K562 (cell line): ENCODE results near the gene KRTCAP2. TPM values are rescaled to one million over a fixed set of nuclear protein-coding genes. Genes with fewer than 3 reads are reported as not detected.

Source experiments
- BHLHE40 ChIP-seq: IDR thresholded peaks from 2 replicates; pipeline ENCODE4 v1.6.1; 2011; ENCODE audit warnings: low read length, improper control_type of control experiment
- CC2D1A ChIP-seq: fragments of 450-650 bp; IDR thresholded peaks from 2 replicates; pipeline ENCODE4 v1.6.1; 2017; ENCODE audit warnings: mild to moderate bottlenecking
- CREB1 ChIP-seq, 2 experiments: sonication (generic) in 1 of 2; formaldehyde crosslinking in 1 of 2; IDR thresholded peaks; 2 replicates each; pipeline versions ENCODE4 v1.6.1 to v1.8.0; 2012 to 2022; ENCODE audit warnings: inconsistent platforms in 1 of 2, mild to moderate bottlenecking in 1 of 2, missing genetic modification reagents in 1 of 2, moderate library complexity in 1 of 2
- CXXC5 ChIP-seq: fragments of 250-450 bp; sonication (Bioruptor Pico); IDR thresholded peaks from 2 replicates; pipeline ENCODE4 v1.8.0; 2022; ENCODE audit warnings: inconsistent platforms, mild to moderate bottlenecking, moderate library complexity
- EGR1 ChIP-seq: fragments of 450-650 bp; conservative IDR thresholded peaks from 2 replicates; pipeline ENCODE4 v1.6.1; 2017; ENCODE audit warnings: mild to moderate bottlenecking
- FOSL1 ChIP-seq: fragments of 200-800 bp; sonication (Bioruptor generic); conservative IDR thresholded peaks from 2 replicates; pipeline ENCODE4 v1.6.1; 2016; ENCODE audit warnings: missing genetic modification characterization, missing compliant biosample characterization
- GTF2A2 ChIP-seq: IDR thresholded peaks from 2 replicates; pipeline ENCODE4 v1.6.1; 2016; ENCODE audit warnings: mild to moderate bottlenecking, missing genetic modification characterization, missing compliant biosample characterization
- HEY1 ChIP-seq: fragments of 250-450 bp; sonication (Bioruptor Pico); IDR thresholded peaks from 2 replicates; pipeline ENCODE4 v1.5.0; 2020; ENCODE audit warnings: mild to moderate bottlenecking, moderate library complexity, borderline replicate concordance
- HMGN3 ChIP-seq: IDR thresholded peaks from 2 replicates; pipeline ENCODE4 v1.6.1; 2011; ENCODE audit warnings: borderline replicate concordance, low read depth, mild to moderate bottlenecking, mixed read lengths, low read length; ENCODE audit not compliant: insufficient read length; ENCODE audit errors: extremely low read depth
- HNRNPL ChIP-seq: fragments of 200-400 bp; formaldehyde crosslinking; IDR thresholded peaks from 2 replicates; pipeline ENCODE4 v1.6.1; 2017; ENCODE audit warnings: low read depth, mild to moderate bottlenecking, low read length
- KAT8 ChIP-seq: fragments of 450-650 bp; IDR thresholded peaks from 2 replicates; pipeline ENCODE4 v1.6.1; 2016; ENCODE audit warnings: low read depth, mild to moderate bottlenecking
- NRF1 ChIP-seq, 2 experiments: fragments of 450-650 bp; IDR thresholded peaks in 1 of 2; conservative IDR thresholded peaks in 1 of 2; 2 replicates each; pipeline ENCODE4 v1.6.1; 2014; ENCODE audit warnings: mild to moderate bottlenecking in 2 of 2
- PHF8 ChIP-seq: fragments of 200-600 bp; sonication (generic); IDR thresholded peaks from 2 replicates; pipeline ENCODE4 v1.6.1; 2012; ENCODE audit warnings: mixed run types, mild to moderate bottlenecking, inconsistent platforms, low read length, moderate library complexity, borderline replicate concordance
- PURB ChIP-seq: sonication (generic); formaldehyde crosslinking; IDR thresholded peaks from 2 replicates; pipeline ENCODE4 v1.9.0; 2021; ENCODE audit warnings: low read depth, mild to moderate bottlenecking, missing genetic modification reagents
- RBBP5 ChIP-seq: fragments of 200-600 bp; sonication (generic); IDR thresholded peaks from 2 replicates; pipeline ENCODE4 v1.6.1; 2012; ENCODE audit warnings: borderline replicate concordance, mild to moderate bottlenecking, low read length, control low read depth, inconsistent platforms; ENCODE audit not compliant: insufficient read depth, poor library complexity, severe bottlenecking
- SMARCB1 ChIP-seq: IDR thresholded peaks from 2 replicates; pipeline ENCODE4 v1.6.1; 2011; ENCODE audit warnings: improper control_type of control experiment, low read depth; ENCODE audit not compliant: insufficient read length
- SMARCE1 ChIP-seq: fragments of 450-650 bp; IDR thresholded peaks from 2 replicates; pipeline ENCODE4 v1.7.1; 2016; ENCODE audit warnings: mild to moderate bottlenecking
- SNIP1 ChIP-seq: fragments of 450-650 bp; IDR thresholded peaks from 2 replicates; pipeline ENCODE4 v1.7.1; 2017; ENCODE audit warnings: low read depth, mild to moderate bottlenecking
- TAL1 ChIP-seq: fragments of 450-650 bp; IDR thresholded peaks from 2 replicates; pipeline ENCODE4 v1.6.1; 2016; ENCODE audit warnings: mild to moderate bottlenecking
- TBP ChIP-seq: optimal IDR thresholded peaks from 2 replicates; pipeline ENCODE3; 2011; ENCODE audit warnings: low read depth, low read length, improper control_type of control experiment
- TCF7 ChIP-seq: sonication (generic); IDR thresholded peaks from 2 replicates; pipeline ENCODE4 v1.6.1; 2016; ENCODE audit warnings: antibody characterized with exemption, borderline replicate concordance
- THAP7 ChIP-seq: fragments of 250-450 bp; sonication (Bioruptor Pico); IDR thresholded peaks from 2 replicates; pipeline ENCODE4 v1.5.0; 2021
- ZNF146 ChIP-seq: IDR thresholded peaks from one replicate; pipeline ENCODE4 v1.6.1; 2018; ENCODE audit warnings: missing compliant biosample characterization; ENCODE audit not compliant: unreplicated experiment
- ZNF707 ChIP-seq: fragments of 250-450 bp; sonication (Bioruptor Pico); conservative IDR thresholded peaks from 2 replicates; pipeline ENCODE4 v1.8.0; 2022; ENCODE audit warnings: inconsistent platforms, mild to moderate bottlenecking, moderate library complexity
- polyA plus RNA-seq, 8 experiments: library from polyadenylated mRNA; depleted of rRNA in 4 of 8; stranded (reverse) in 5 of 8; unstranded in 3 of 8; fragments of >200 nt; fragmentation: Nextera tagmentation in 2 of 8; fragmentation: Illumina TruSeq in 1 of 8; extraction: Ambion mirVana in 2 of 8; extraction: Trizol in 1 of 8; gene quantifications; 2 replicates each; pipeline versions ENCODE4 v1.2.1 to v1.2.3, GENCODE V29; 2011 to 2014; ENCODE audit warnings: inconsistent platforms in 1 of 8, missing spikeins in 1 of 8
- total RNA-seq, 7 experiments: library from RNA; depleted of rRNA in 6 of 7; stranded (reverse); fragments of >200 nt in 6 of 7; fragmentation: Illumina TruSeq in 2 of 7; extraction: Trizol in 2 of 7; gene quantifications; 2 replicates each; pipeline versions ENCODE4 v1.2.1 to v1.2.3, GENCODE V29; 2011 to 2021; ENCODE audit warnings: low replicate concordance in 1 of 7
- TF ChIP-seq, protein P1 (sequence below): sonication (generic); formaldehyde crosslinking; IDR thresholded peaks from 2 replicates; pipeline ENCODE4 v1.8.1; 2023; ENCODE audit warnings: mild to moderate bottlenecking, missing genetic modification reagents, moderate library complexity
- TF ChIP-seq, protein P2 (sequence below), 2 experiments: fragments of 450-650 bp; conservative IDR thresholded peaks; 2 replicates each; pipeline ENCODE4 v1.6.1; 2017; ENCODE audit warnings: mild to moderate bottlenecking in 2 of 2, moderate library complexity in 2 of 2

Gene KRTCAP2
- total and polyA plus RNA-seq, 9 of the 15 experiments (the other 6 are each of a cell fraction or from before 2014, with no cell fraction given) = 126 to 436 (median 244) TPM

DNA sequence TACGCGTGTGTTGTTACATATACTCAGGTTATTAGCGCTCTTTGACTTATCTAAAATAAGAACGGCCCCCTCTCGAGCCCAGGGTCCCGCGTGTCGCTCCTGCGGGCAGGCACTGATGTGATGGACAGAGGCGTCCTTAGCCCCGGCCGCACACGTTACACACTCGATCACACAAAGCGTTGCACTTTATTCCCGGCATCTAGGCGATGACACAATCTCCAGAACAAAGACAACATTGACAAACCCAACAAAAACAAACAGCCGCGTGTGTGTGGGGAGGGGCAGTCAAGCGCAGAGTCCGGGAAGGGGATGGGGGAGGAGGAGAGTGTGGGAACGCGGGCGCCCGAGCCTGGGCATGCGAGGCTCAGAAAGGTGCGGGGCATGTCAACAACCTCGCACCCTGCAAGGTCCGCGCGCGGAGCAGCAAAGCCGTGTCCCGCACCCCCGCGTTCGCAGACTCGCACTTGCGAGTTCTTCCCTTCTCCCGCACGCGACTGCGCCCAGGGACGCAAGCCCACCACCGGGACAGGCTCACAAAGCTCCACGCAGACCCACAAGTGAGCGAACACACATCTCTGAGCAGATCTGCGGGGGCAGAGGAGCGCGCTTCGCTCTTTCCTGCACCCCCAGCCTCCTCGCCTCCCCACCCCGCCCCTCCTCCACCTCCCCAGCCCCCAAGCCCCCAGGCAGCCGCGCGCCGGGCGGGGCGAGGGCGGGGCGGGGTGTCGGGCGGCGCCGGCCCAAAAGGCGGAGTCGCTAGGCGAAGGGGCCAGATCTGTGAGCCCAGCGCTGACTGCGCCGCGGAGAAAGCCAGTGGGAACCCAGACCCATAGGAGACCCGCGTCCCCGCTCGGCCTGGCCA, 45.8 kb downstream of the KRTCAP2 start, which contains the start of gene EFNA1 (continued):
- TF ChIP-seq CXXC5 (CRISPR knock-in tag) (peak; percentile 53), NRF1 (conservative IDR thresholded peaks at IDR 0.05 in 1 of 2, IDR thresholded peaks at IDR 0.05 in 1 of 2) (peak in 1 of 2 experiments; percentile 44; a peak in 2 of 4 replicates), PURB (no peak), CC2D1A (no peak), GTF2A2 (no peak), HMGN3 (peak; percentile 35), EGR1 (peak; percentile 37; the same call in 1 of the 2 replicates), BHLHE40 (peak; percentile 37; the same call in 1 of the 2 replicates), SNIP1 (no peak), SMARCB1 (no peak), KAT8 (no peak), ZNF707 (no peak), TAL1 (no peak), FOSL1 (no peak), TCF7 (no peak), HEY1 (CRISPR knock-in tag) (no peak), SMARCE1 (peak; percentile 22; the same call in 1 of the 2 replicates), THAP7 (CRISPR knock-in tag) (no peak), HNRNPL (no peak), RBBP5 (peak; percentile 37), CREB1 (IDR thresholded peaks at IDR 0.05) (no peak), CREB1 (CRISPR knock-in tag; IDR thresholded peaks at IDR 0.05) (no peak), PHF8 (0 out of 2 replicates have a peak, but pooled peaks have one; percentile 15), ZNF146 (CRISPR knock-in tag) (no peak), TBP (peak; percentile 12)
- TF ChIP-seq, protein P1, sequence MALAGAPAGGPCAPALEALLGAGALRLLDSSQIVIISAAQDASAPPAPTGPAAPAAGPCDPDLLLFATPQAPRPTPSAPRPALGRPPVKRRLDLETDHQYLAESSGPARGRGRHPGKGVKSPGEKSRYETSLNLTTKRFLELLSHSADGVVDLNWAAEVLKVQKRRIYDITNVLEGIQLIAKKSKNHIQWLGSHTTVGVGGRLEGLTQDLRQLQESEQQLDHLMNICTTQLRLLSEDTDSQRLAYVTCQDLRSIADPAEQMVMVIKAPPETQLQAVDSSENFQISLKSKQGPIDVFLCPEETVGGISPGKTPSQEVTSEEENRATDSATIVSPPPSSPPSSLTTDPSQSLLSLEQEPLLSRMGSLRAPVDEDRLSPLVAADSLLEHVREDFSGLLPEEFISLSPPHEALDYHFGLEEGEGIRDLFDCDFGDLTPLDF = no peak
- TF ChIP-seq, protein P2, sequence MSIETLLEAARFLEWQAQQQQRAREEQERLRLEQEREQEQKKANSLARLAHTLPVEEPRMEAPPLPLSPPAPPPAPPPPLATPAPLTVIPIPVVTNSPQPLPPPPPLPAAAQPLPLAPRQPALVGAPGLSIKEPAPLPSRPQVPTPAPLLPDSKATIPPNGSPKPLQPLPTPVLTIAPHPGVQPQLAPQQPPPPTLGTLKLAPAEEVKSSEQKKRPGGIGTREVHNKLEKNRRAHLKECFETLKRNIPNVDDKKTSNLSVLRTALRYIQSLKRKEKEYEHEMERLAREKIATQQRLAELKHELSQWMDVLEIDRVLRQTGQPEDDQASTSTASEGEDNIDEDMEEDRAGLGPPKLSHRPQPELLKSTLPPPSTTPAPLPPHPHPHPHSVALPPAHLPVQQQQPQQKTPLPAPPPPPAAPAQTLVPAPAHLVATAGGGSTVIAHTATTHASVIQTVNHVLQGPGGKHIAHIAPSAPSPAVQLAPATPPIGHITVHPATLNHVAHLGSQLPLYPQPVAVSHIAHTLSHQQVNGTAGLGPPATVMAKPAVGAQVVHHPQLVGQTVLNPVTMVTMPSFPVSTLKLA (conservative IDR thresholded peaks at IDR 0.05) = peak in 1 of 2 experiments; percentile 74; a peak in 3 of 4 replicates
